Fibroblast of the conjunctiva (primary cell): ENCODE data around the gene DTX2.
"Not testable (repeated sequence)": the region's sequence is repeated elsewhere in the genome, so short reads cannot be mapped to it uniquely, and the experiment has no call there.

Experiments used
- DNase-seq: peaks from one replicate; pipeline ENCODE4 v3.0.0-alpha.2; 2010; ENCODE audit warnings: low read depth

Gene DTX2

DNA sequence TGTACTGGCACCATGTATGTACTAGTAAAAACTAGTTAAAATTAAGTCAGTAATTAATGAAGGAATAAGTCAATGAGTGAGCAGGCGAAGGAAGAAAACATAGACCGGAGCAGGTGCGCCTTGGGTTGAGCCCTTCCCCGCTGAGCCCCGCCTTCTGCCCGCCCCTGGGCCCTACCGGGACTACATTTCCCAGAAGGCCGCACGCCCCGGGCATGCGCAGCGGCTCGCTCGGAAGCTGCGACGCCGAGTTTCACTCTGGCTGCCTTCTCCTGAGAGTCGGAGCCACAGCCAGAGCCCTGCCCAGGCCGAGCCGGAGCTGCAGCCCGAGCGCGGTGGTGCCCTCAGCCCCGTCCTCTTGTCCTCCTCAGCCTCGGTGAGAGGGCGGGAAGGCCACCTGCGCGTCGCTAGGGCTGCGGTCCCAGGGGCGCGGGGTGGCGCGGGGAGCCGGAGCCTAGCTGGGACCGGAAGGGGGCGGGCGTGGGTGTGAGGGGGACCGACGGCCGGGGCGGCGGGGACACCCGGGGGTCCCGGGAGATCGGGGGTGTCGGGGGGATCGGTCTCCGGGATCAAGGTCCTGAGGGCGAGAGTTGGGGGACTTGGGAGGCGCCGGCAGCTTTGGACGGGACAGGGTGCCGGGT, at the start of gene DTX2:
TSS of gene DTX2 (plus strand) at position 246 of the 638 bp plus-strand sequence. CDS start 18,801 bp downstream, outside the sequence.
- not testable (repeated sequence) for DNase-seq

DNA sequence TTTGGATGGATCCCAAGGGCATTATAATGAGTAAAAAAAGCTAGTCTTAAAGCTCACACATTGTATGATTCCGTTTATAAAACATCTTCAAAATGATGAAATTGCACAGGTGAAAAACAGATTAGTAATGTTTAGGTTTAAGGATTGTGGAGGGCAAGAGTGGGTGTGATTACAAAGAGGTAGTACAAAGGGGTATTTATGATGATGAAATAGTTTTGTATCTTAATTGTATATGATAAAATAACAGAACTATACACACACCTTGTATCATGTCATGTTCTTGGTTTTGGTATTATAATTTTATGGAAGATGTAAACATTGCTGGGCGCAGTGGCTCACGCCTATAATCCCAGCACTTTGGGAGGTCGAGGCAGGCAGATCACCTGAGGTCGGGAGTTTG, 49.3 kb upstream of the DTX2 start:
- no peak for DNase-seq

DNA sequence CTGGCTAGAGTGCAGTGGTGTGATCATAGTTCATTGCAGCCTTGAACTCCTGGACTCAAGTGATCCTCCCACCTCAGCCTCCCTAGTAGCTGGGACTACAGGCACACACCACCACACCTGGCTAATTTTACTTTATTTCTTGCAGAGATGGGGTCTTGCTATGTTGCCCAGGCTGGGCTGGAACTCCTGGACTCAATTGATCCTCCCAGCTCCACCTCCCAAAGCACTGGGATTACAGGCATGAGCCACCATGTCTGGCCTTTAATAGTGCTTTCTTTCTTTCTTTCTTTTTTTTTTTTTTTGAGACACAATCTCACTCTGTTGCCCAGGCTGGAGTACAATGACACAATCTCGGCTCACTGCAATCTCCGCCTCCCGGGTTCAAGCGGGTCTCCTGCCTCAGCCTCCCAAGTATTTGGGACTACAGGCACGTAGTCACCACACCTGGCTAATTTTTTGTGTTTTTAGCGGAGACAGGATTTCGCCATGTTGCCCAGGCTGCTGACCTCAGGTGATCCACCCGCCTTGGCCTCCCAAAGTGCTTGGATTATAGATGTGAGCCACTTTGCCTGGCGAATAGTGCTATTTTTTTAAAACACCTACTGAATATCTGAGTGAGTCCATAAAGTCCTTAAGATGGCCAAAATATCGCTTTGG, 43.7 kb upstream of the DTX2 start:
- not testable (repeated sequence) for DNase-seq

DNA sequence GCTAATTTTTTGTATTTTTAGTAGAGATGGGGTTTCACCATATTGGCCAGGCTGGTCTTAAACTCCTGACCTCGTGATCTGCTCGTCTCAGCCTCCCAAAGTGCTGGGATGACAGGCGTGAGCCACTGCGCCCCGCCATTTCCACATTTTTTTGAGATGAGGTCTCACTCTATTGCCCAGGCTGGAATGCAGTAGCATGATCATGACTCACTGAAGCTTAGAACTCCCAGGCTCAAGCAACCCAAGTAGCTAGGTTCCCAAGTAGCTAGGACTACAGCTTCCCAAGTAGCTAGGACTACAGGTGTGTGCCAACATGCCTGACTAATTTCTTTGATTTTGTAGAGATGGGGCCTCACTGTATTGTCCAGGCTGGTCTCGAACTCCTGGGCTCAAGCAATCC, 40.4 kb upstream of the DTX2 start:
- DNase-seq, result peak; percentile 60

GRCh38 chr7:76423666-76424412, 37.7 kb upstream of the DTX2 start:
- DNase-seq, result no peak

DNA sequence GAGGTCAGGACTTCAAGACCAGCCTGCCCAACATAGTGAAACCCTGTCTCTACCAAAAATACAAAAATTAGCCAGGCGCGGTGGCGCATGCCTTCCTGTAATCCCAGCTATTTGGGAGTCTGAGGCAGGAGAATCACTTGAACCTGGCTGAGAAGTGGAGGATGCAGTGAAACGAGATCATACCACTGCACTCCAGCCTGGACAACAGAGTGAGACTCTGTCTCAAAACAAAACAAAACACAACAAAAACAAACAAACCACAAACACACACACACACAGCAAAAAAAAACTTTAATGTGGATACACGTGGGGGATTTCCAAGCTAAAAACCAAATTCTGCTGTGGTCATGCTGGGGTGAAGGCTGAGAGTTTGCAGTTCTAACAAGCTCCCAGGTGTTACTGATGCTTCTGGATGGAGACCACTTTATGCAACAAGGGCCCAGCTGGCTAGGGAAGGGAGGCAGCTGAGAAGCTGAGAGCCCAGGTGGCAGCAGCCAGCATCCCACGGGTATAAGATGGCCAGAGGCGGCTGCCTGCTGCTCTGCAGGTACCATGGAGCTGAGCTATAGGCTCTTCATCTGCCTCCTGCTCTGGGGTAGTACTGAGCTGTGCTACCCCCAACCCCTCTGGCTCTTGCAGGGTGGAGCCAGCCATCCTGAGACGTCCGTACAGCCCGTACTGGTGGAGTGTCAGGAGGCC, 36.9 kb upstream of the DTX2 start, which contains the start of gene ZP3:
TSS of gene ZP3 (plus strand) at position 538 of the 699 bp plus-strand sequence. CDS start at position 553, 15 bp downstream.
- no peak for DNase-seq

GRCh38 chr7:76425156-76425555, 36.4 kb upstream of the DTX2 start:
- DNase-seq, result no peak

DNA sequence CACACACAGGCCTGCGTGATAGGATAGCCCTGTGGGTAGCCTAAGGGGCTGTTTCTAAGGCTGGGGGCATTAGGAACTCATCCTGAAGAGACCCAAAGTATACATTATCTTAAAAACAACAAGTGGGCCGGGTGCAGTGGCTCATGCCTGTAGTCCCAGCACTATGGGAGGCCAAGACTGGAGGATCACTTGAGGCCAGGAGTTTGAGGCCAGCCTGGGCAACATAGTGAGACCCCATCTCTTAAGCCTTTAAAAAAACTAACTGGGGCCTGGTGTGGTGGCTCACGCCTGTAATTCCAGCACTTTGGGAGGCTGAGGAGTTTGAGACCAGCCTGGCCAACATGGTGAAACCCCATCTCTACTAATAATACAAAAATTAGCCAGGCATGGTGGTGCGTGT, 36.0 kb upstream of the DTX2 start:
- not testable (repeated sequence) for DNase-seq

GRCh38 chr7:76426246-76426645, 35.3 kb upstream of the DTX2 start:
- no peak for DNase-seq

DNA sequence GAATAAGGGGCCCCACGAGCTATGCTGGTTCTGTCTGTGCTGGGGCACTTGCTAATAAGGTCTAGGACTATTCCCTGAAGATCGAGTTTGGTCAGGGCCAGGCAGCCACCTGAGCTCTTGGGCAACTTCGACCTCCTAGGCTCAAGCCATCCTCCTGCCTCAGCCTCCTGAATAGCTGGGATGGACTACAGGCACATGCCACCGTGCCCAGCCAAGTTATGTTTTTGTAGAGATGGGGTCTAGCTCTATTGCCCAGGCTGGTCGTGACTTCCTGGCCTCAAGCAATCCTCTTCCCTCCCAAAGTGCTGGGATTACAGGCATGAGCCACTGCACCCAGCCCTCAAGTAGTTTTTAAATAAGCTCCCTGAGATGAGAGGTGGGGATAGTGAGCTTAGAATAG, 33.9 kb upstream of the DTX2 start:
- no peak for DNase-seq

GRCh38 chr7:76428149-76428823, 33.2 kb upstream of the DTX2 start:
- no peak for DNase-seq

DNA sequence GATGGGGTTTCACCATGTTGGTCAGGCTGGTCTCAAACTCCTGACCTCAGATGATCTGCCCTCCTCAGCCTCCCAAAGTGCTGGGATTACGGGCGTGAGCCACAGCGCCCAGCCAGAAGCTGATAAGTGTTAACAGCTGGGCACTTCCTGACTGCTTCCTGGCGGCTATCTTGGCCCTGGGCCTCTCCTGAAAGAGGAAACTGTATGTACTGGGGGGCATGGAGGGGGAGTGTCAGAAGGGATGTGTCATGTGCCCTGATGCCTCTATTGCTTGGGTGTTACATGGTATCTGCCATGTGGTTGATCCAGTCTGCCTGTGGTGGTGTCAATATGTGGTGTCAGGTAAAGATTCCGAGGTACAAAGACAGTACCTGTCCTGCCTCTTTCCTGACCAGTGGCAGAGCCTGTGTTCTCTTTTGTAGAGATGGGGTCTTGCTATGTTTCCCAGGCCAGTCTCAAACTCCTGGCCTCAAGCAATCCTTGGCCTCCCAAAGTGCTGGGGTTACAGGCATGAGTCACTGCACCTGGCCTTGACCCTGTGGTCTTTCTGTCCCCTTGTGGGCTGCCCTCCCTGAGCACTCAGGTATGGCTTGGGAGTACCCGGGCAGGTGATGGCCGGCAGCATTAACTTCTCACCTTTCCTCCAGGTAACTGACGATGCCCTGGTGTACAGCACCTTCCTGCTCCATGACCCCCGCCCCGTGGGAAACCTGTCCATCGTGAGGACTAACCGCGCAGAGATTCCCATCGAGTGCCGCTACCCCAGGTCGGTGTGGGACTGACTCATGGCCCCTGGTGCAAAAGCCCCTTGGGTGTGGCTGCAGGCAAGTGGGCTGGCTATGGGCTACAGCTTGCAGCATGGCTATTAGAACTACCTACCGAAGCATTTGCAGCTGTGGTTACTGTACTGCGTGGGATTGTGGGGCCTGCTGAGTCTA, 32.4 kb upstream of the DTX2 start:
- DNase-seq, result peak; percentile 35

GRCh38 chr7:76430211-76430610, 31.3 kb upstream of the DTX2 start:
- DNase-seq, result no peak

GRCh38 chr7:76430836-76431235, 30.7 kb upstream of the DTX2 start:
- no peak for DNase-seq

DNA sequence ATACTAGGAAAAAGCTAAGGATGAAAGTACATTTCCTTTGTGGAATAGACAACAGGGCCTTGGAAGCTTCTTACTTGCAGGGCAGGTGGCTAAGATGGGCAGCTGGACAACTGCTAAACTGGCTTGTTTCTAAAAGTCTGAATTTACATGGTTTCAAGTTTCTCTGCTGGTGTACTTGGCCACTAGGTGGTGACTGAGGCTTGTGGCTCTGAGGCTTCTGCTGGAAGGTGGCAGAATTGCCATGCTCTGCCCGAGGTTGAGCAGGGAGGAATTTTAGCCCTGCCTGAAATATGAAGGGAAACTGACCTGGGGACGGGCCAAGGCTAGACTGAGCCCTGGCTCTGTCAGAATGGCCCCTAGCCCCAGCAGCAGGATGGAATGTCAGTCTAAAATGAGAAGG, 23.6 kb upstream of the DTX2 start:
- peak; percentile 85 for DNase-seq

DNA sequence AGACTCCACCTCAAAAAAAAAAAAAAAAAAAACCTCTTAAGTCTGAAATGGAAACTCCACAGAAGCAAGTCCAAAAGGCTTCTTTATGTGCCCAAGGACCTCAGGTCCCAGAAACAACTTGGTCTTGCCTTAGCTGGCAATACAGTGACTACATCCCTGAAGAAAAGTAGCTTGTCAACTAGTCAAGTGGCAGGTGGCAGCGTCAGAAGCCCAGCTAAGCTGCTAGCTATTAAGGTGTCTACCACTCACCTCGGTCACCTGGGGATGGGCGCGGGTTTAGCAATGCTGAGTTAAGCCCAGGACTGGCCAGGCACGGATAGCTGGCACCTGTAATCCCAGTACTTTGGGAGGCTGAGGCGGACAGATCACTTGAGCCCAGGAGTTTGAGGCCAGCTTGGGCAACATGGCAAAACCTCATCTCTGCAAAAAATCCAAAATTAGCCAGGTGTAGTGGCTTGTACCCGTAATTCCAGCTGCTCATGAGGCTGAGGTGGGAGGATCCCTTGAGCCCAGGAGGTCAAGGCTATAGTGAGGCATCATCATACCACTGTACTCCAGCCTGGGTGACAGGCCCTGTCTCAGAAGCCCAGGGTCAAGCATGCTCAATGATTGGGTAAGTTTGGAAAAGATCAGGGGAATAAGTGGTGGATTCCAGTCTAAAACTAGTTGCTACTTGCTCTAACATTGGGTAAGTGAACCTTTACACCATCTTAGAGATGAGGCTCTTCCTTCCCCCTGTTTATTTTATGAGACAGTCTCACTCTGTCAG, 22.2 kb upstream of the DTX2 start:
- DNase-seq, result not testable (repeated sequence)

DNA sequence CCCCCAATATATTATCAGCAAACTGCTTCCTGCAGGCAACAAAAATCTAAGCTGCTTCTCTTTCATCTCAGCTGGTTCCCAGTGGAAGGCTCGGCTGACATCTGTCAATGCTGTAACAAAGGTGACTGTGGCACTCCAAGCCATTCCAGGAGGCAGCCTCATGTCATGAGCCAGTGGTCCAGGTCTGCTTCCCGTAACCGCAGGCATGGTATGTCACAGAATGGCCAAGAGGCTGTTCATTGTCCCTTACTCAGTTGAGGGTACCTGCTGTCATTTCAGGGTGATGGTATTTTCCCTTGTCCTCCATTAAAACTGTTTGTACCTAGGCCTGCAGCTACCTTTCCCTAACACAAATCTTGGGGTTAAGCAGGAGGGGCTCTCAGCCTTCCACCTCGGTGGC, 21.1 kb upstream of the DTX2 start:
- not testable (repeated sequence) for DNase-seq

DNA sequence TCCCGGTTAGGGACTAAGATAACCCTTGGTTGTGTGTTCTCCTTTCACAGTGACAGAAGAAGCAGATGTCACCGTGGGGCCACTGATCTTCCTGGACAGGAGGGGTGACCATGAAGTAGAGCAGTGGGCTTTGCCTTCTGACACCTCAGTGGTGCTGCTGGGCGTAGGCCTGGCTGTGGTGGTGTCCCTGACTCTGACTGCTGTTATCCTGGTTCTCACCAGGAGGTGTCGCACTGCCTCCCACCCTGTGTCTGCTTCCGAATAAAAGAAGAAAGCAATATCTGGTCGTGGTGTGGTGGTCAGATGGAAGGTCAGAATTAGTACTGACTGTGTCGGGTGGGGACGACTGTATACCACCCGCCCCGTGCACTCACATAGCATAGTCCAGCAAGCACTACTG, 19.7 kb upstream of the DTX2 start:
- DNase-seq, result not testable (repeated sequence)

- not testable (repeated sequence) for DNase-seq
Observed at GRCh38 chr7:76442664-76443446, 18.7 kb upstream of the DTX2 start.
